T-helper 22 cell (primary cell): ENCODE results near the gene UTF1.

Source experiments
- DNase-seq: peaks from one replicate; pipeline ENCODE4 v3.0.0-alpha.2; 2020; ENCODE audit warnings: low read depth

UTF1 gene

DNA sequence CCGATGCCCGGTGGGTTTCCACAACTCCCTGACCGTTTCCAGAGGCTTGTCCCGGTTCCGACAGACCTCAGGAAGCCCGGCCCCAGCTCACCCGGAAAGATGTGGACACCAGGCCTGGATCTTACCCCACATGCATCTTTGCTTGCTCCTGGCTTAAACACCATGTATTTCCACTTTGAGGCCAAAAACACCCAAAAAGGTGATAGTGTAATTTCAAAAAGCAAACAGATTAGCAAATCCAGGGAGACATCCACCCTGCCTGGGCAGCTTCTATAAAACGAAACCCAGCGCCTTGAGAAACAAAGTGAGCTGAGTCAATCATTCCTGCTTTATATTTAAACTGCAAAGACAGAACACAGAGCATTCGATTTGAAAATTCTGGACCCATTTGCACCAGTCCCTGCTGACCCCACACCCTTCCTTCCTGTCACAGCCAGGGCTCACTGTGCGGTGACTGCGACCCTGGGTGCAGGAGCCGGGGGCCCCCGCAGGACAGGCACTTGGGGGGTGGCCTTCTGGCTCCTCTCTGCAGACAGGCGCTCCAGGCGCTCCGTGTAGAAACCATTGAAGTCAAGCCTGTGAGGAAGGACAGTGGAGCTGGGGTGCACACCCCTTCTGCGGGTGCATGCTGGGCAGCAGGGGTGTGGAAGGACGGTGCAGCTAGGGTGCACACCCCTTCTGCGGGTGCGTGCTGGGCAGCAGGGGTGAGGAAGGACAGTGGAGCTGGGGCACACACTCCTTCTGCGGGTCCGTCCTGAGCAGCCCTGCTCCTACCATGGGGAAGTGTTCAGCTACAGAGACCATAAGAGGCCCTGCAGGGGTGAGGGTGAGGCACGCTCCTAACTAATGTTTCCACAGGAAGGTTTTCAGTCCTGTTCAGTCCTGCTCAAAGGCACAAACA is 49.6 kb downstream of the UTF1 start:
- no peak for DNase-seq

DNA sequence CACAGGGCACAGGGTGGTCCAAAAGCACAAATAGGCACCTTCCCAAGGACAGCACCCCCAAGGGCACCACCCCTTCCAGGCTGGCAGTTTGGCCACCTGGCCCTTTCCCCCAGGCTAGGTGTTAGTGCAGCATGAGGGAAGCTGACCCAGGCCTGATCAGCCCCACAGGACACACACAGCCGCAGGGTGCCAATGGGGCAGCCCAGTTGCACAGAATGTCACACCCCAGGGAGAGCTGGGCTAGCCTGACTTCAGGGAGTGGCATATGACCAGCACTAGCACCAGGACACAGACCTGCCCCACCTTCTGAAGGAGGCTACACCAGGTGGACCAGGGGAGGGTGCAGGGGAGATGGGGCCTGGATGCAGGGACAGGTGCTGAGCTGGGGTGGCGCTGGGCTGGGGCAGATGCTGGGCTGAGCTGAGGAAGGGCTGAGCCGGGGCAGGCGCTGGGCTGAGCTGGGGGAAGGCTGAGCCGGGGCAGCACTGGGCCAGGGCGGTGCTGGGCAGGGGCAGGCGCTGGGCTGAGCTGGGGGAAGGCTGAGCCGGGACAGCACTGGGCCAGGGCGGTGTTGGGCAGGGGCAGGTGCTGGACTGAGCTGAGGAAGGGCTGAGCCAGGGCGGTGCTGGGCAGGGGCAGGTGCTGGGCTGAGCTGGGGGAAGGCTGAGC is 50.5 kb downstream of the UTF1 start:
- no peak for DNase-seq

GRCh38 chr10:133281084-133281483 is 51.1 kb downstream of the UTF1 start:
- no peak for DNase-seq
